Cardiac fibroblast (primary cell): ENCODE measurements around the gene CXCR5.
A peak's percentile ranks its signal among the peaks of the same experiment; 100 is the strongest.

Experiments used
- DNase-seq, 2 donors: peaks; one replicate each; pipeline versions ENCODE4 v3.0.0 to v3.0.0-alpha.2; 2010; ENCODE audit warnings: low read depth in 2 of 2
- H3K4me3 ChIP-seq, 2 donors: replicated peaks in 1 of 2; 1 replicate in 1 of 2; 2 replicates in 1 of 2; pipeline ENCODE4 v1.5.1; 2011; ENCODE audit warnings: low read depth in 2 of 2, low read length in 2 of 2, mild to moderate bottlenecking in 2 of 2, moderate library complexity in 1 of 2
- CTCF ChIP-seq: IDR thresholded peaks from one replicate; pipeline ENCODE4 v1.5.1; 2011; ENCODE audit warnings: low read depth, mild to moderate bottlenecking, low read length, inconsistent platforms

The CXCR5 gene

GRCh38 chr11:118928870-118929500 is 45.3 kb downstream of the CXCR5 start:
- H3K4me3 ChIP-seq, result peak overlapping the region; percentile 61 to 73
- TF ChIP-seq CTCF, result no peak
- DNase-seq, result peak; percentile 56 to 64

GRCh38 chr11:118929501-118930093 is 45.9 kb downstream of the CXCR5 start:
- peak; percentile 72 to 89 for DNase-seq
- no peak for TF ChIP-seq CTCF
- H3K4me3 ChIP-seq, result peak overlapping the region; percentile 61 to 73

- peak; percentile 80 to 81 for DNase-seq
- TF ChIP-seq CTCF, result peak; percentile 92
- H3K4me3 ChIP-seq, result peak overlapping the region; percentile 61 to 73
Measured at GRCh38 chr11:118930094-118930712, 46.5 kb downstream of the CXCR5 start.

DNA sequence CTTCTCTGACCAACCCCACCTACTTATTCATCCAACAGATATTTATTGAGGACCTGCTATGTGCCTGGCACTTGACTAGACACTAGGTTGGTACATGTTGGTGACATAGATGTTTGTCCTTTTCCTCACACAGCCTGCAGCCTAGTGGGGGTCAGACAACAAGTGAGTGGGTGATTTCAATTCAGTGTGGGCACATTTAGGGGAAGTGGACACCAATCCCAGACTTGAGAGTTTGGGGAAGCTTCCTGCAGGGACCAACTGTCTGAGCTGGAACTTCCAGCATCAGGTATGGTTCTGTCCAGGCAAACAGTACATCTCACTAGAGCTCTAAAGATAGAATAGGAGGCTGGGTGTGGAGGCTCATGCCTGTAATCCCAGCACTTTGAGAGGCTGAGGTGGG is 47.9 kb downstream of the CXCR5 start:
- no peak overlapping the region for H3K4me3 ChIP-seq
- no peak for TF ChIP-seq CTCF
- DNase-seq, result no peak

- no peak overlapping the region for H3K4me3 ChIP-seq
- TF ChIP-seq CTCF, result no peak
- DNase-seq, result peak in 1 of 2 donors; percentile 44
Measured at GRCh38 chr11:118933486-118933885, 49.8 kb downstream of the CXCR5 start.

- DNase-seq, result no peak
- TF ChIP-seq CTCF, result no peak
- H3K4me3 ChIP-seq, result no peak overlapping the region
Measured at GRCh38 chr11:118935376-118935775, 51.7 kb downstream of the CXCR5 start.
